8988T (cell line): ENCODE data around the gene SEPTIN1.
"Not testable (repeated sequence)": the region's sequence is repeated elsewhere in the genome, so short reads cannot be mapped to it uniquely, and the experiment has no call there.

ENCODE experiments used
- DNase-seq: peaks from one replicate; pipeline ENCODE4 v3.0.0; 2011

The SEPTIN1 gene

GRCh38 chr16:30356401-30357084, 25.8 kb downstream of the SEPTIN1 start:
- no peak for DNase-seq

GRCh38 chr16:30355954-30356308, 26.4 kb downstream of the SEPTIN1 start:
- no peak for DNase-seq

- peak; percentile 49 for DNase-seq
Measured at GRCh38 chr16:30355144-30355953, 27.0 kb downstream of the SEPTIN1 start, which contains the start of gene CD2BP2. CD2BP2 (minus strand) TSS chr16:30355308; CDS start chr16:30354681, 627 bp downstream.

GRCh38 chr16:30354423-30355143, 27.8 kb downstream of the SEPTIN1 start:
- no peak for DNase-seq

- no peak for DNase-seq
Measured at GRCh38 chr16:30353438-30354129, 28.8 kb downstream of the SEPTIN1 start.

- DNase-seq: no peak
Measured at GRCh38 chr16:30352488-30353401, 29.6 kb downstream of the SEPTIN1 start.

- no peak for DNase-seq
Measured at GRCh38 chr16:30351586-30352419, 30.6 kb downstream of the SEPTIN1 start.

- no peak for DNase-seq
Measured at GRCh38 chr16:30351001-30351441, 31.3 kb downstream of the SEPTIN1 start.

GRCh38 chr16:30350134-30350871, 32.1 kb downstream of the SEPTIN1 start:
- DNase-seq: no peak

GRCh38 chr16:30349675-30350074, 32.7 kb downstream of the SEPTIN1 start:
- DNase-seq: no peak

GRCh38 chr16:30348929-30349328, 33.4 kb downstream of the SEPTIN1 start:
- no peak for DNase-seq

GRCh38 chr16:30348113-30348512, 34.2 kb downstream of the SEPTIN1 start:
- no peak for DNase-seq

GRCh38 chr16:30346286-30346685, 36.1 kb downstream of the SEPTIN1 start:
- no peak for DNase-seq

- not testable (repeated sequence) for DNase-seq
Measured at GRCh38 chr16:30343491-30343820, 38.9 kb downstream of the SEPTIN1 start.

- DNase-seq: no peak
Measured at GRCh38 chr16:30342751-30343490, 39.4 kb downstream of the SEPTIN1 start.

- DNase-seq: not testable (repeated sequence)
Measured at GRCh38 chr16:30341971-30342370, 40.4 kb downstream of the SEPTIN1 start.

GRCh38 chr16:30340621-30341020, 41.7 kb downstream of the SEPTIN1 start:
- no peak for DNase-seq

GRCh38 chr16:30338715-30339114, 43.6 kb downstream of the SEPTIN1 start:
- not testable (repeated sequence) for DNase-seq

- DNase-seq: not testable (repeated sequence)
Measured at GRCh38 chr16:30337964-30338357, 44.4 kb downstream of the SEPTIN1 start.
